ENCODE data around the gene SMPD2. TPM values are rescaled to one million over a fixed set of nuclear protein-coding genes. Genes with fewer than 3 reads are reported as not detected.

SMPD2 gene
- total RNA-seq, 4 donors from 2014 or later = 20.6 to 34.5 (median 26.8) TPM

DNA sequence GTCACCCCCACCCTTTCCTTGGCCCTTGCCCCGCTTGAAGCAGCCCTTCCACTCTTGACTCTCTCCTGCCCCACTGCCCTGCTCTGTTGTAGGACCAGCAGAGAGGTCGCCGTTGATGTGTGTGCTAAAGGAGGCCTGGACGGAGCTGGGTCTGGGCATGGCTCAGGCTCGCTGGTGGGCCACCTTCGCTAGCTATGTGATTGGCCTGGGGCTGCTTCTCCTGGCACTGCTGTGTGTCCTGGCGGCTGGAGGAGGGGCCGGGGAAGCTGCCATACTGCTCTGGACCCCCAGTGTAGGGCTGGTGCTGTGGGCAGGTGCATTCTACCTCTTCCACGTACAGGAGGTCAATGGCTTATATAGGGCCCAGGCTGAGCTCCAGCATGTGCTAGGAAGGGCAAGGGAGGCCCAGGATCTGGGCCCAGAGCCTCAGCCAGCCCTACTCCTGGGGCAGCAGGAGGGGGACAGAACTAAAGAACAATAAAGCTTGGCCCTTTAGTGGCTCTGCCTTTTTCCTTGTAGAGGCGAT lies 3.0 kb downstream of the SMPD2 start:
- Histone ChIP-seq H3K4me3 (no peak overlapping the region), H3K27me3 (no peaks in the 10 kb centered on the region), H3K27ac (no peak overlapping the region), H3K9me3 (no peaks in the 10 kb centered on the region), H3K4me1 (peaks cover 0 to 24% (median 0%) of the 10 kb centered on the region in 4 donors), H3K36me3 (peaks cover 0 to 43% (median 0%) of the 10 kb centered on the region in 3 donors)
- no peak for DNase-seq
- TF ChIP-seq POLR2A (IDR thresholded peaks at IDR 0.05) = no peak
- TF ChIP-seq, protein P1, sequence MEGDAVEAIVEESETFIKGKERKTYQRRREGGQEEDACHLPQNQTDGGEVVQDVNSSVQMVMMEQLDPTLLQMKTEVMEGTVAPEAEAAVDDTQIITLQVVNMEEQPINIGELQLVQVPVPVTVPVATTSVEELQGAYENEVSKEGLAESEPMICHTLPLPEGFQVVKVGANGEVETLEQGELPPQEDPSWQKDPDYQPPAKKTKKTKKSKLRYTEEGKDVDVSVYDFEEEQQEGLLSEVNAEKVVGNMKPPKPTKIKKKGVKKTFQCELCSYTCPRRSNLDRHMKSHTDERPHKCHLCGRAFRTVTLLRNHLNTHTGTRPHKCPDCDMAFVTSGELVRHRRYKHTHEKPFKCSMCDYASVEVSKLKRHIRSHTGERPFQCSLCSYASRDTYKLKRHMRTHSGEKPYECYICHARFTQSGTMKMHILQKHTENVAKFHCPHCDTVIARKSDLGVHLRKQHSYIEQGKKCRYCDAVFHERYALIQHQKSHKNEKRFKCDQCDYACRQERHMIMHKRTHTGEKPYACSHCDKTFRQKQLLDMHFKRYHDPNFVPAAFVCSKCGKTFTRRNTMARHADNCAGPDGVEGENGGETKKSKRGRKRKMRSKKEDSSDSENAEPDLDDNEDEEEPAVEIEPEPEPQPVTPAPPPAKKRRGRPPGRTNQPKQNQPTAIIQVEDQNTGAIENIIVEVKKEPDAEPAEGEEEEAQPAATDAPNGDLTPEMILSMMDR (IDR thresholded peaks at IDR 0.05) = no peak

DNA sequence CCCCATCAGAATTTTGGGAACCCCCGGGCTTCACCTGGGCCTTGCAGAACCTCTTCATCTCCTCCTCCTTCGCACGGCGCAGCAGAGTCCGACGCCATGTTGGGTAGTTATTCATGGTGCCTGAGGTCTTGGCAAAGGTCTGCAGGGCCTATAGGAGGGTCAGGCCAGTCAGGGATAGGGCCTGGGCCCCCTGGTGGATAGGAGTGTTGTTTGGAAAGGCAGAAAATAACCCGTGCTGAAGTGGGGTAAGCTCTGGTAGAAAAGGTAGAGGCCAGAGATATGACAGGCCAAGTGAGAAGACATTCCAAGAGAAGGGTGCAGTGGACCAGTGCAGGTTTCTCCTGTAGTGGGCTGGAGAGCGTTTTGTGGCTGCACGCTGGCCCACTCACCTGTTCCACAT lies 4.9 kb downstream of the SMPD2 start:
- Histone ChIP-seq H3K4me3 (no peak overlapping the region), H3K9me3 (no peaks in the 10 kb centered on the region), H3K36me3 (peaks cover 0 to 50% (median 0%) of the 10 kb centered on the region in 3 donors), H3K27ac (no peak overlapping the region), H3K27me3 (no peaks in the 10 kb centered on the region), H3K4me1 (peaks cover 0 to 19% (median 12%) of the 10 kb centered on the region in 4 donors)
- DNase-seq = no peak
- TF ChIP-seq, protein P1 (IDR thresholded peaks at IDR 0.05) = no peak
- no peak for TF ChIP-seq POLR2A (IDR thresholded peaks at IDR 0.05)

DNA sequence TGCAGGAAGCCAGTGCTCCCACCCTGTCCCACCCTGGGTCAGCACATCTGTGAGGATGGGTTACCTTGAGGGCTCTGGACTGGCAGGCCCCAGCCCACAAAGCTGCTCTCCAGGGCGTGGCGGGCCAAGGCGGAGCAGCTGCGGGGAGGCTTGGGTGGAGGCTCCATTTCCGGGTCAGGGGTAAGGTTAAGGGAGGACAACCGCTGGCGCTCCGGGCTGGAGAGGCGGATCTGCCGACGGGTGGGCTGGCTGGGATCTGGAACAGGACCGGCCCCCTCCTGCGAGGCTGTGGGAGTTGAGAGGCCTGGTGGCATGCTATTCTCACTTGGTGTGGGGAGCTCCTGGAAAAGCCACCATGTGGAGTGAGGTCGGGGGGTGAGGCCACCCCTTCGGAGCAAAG lies 5.5 kb downstream of the SMPD2 start:
- H3K27ac ChIP-seq = no peak overlapping the region
- TF ChIP-seq, protein P1 (IDR thresholded peaks at IDR 0.05) = no peak
- no peak for TF ChIP-seq POLR2A (IDR thresholded peaks at IDR 0.05)
- peaks cover 0 to 19% (median 14%) of the 10 kb centered on the region in 4 donors for H3K4me1 ChIP-seq
- DNase-seq = peak in 1 of 3 donors; percentile 66
- H3K36me3 ChIP-seq = peaks cover 0 to 50% (median 0%) of the 10 kb centered on the region in 3 donors
- no peaks in the 10 kb centered on the region for H3K9me3 ChIP-seq
- H3K4me3 ChIP-seq = no peak overlapping the region
- no peaks in the 10 kb centered on the region for H3K27me3 ChIP-seq

DNA sequence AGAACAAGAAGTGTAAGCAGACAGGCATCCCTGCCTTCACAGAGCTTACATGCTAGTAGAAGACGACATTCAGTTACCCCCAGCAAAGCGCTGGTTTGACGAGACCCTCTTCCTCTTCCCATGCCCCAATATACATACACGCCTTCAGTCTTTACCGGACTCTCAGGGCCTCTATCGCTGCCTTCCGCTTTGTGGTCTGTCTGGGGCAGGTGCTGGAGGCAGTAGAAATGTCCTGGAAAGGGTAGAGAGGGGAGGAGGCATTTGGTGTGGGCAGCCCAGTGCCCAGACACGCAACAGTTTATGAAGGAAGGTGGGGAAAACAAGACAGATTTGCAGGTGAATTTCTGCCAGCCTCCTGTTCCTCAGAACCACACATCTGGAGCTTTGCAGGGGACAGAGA lies 6.0 kb downstream of the SMPD2 start:
- TF ChIP-seq, protein P1 (IDR thresholded peaks at IDR 0.05) = no peak
- no peak for TF ChIP-seq POLR2A (IDR thresholded peaks at IDR 0.05)
- Histone ChIP-seq H3K9me3 (no peaks in the 10 kb centered on the region), H3K36me3 (peaks cover 0 to 53% (median 0%) of the 10 kb centered on the region in 3 donors), H3K27ac (no peak overlapping the region), H3K4me1 (peaks cover 0 to 18% (median 14%) of the 10 kb centered on the region in 4 donors), H3K27me3 (no peaks in the 10 kb centered on the region), H3K4me3 (no peak overlapping the region)
- DNase-seq = no peak

DNA sequence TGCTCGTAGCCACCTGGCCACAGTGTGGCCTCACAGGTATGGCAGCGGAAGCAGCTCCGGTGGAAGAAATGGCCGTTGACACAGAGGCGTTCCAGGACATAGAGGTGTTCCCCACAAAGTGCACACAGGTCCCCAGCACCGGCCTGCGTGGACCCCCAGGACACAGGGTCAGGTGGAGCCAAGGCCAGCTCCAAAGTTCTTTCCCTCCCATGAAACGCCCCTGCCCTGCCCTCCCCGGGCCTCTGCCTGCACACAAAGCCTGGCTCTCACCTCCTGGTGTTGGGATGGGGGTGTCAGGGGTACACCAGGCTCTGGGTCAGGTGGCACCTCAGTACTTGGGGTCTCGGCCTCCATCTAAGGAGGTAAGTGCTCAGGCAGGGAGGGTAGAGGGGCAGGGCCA lies 6.6 kb downstream of the SMPD2 start:
- peaks cover 0 to 59% (median 0%) of the 10 kb centered on the region in 3 donors for H3K36me3 ChIP-seq
- H3K9me3 ChIP-seq = no peaks in the 10 kb centered on the region
- peaks cover 0 to 18% (median 11%) of the 10 kb centered on the region in 4 donors for H3K4me1 ChIP-seq
- peak in 1 of 3 donors; percentile 52 for DNase-seq
- no peak overlapping the region for H3K4me3 ChIP-seq
- H3K27me3 ChIP-seq = no peaks in the 10 kb centered on the region
- H3K27ac ChIP-seq = no peak overlapping the region
- no peak for TF ChIP-seq POLR2A (IDR thresholded peaks at IDR 0.05)
- TF ChIP-seq, protein P1 (IDR thresholded peaks at IDR 0.05) = no peak

Data from Peyer's patch (tissue), 4 donors.